ENCODE results near the gene TRAF2.

TRAF2 gene

DNA sequence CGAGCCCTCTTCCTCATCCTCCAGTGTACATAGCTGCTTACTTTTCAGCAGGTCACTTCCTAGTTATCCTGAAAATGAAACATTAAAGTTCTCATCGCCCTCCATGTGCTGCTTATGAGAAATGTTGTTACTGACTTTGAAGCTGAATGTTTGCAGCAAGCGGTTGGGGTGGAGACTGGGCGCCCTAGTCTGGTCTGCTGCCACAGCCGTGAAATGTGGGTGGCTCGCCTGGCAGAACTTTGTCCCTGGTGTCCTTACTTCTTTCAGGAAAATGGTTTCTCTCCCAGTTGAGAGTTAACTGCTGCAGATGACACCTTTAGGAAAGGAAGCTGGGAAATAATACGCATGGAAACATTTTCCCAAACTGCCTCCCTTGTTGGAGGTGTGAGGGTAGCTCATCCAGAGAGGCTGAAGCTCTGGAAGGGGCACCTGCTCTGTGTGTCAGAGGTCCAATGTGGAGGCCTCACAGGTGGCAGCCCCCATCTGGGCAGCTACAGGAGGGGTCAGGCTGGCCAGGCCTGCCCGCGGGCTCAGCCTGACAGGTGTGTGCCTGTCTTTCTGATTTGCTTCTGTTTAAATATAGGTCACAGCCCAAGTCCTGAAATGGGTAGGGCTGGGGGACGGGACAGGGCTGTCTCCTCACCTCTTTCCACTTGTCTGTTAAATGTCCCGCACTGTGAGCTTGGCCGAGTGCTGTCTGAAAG, 24.0 kb downstream of the TRAF2 start:
- DNase-seq (ENCODE audit: low read depth in 2 of 2, low spot score in 1 of 2), result no peak

DNA sequence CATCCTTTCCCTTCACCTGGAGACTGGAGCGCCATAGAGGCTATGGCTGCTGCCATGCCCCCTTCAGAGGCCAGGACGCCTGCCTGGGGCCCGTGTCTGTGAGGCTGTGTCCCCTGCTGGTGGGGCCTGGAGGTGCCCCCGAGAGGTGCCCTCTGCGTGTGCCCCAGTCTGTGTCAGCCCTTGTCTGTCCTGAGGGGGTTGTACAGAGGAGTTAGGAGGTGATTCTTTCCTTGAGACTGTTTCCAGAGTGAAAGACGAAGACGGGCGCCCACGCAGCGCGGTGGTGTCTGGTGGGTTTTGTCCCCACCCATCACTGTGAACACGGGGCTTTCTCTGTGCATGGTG, 24.6 kb downstream of the TRAF2 start:
- no peak for DNase-seq (ENCODE audit: low read depth in 2 of 2, low spot score in 1 of 2)

DNA sequence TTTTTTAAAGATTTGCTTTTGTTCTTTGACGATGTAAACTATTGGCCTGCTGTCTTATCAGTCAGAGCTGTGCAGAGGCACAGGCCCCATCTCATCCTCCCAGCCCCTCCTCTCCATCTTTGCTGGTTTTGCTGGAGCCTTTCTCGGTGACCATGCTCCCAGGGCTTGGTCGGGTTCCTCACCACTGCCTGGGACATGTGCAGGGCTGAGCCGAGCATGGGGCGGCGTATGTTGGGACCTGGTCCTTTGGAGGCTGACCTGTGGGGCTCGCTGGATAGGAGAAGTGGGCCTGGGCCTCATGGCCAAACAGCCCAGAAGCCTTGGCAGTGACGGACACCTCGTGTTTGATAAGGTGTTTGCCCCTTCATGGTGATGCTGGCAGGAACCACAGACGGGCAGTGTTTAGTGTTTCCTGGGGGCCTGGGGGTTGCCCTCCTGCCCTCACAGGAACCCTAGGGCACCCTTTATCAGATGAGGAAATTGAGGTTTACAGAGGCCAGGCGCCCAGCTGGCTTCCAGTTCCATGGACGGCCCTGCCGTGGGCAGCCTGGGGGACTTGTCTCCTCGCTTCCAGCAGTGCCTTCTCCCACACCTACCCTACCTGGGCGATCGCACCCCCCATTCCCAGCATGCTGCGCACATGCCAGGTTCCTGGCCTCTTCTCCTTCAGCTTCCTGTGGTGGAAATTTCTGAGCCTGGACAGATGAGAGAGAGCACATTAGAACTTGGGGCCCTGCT, 27.6 kb downstream of the TRAF2 start:
- DNase-seq (ENCODE audit: low read depth in 2 of 2, low spot score in 1 of 2), result no peak

DNA sequence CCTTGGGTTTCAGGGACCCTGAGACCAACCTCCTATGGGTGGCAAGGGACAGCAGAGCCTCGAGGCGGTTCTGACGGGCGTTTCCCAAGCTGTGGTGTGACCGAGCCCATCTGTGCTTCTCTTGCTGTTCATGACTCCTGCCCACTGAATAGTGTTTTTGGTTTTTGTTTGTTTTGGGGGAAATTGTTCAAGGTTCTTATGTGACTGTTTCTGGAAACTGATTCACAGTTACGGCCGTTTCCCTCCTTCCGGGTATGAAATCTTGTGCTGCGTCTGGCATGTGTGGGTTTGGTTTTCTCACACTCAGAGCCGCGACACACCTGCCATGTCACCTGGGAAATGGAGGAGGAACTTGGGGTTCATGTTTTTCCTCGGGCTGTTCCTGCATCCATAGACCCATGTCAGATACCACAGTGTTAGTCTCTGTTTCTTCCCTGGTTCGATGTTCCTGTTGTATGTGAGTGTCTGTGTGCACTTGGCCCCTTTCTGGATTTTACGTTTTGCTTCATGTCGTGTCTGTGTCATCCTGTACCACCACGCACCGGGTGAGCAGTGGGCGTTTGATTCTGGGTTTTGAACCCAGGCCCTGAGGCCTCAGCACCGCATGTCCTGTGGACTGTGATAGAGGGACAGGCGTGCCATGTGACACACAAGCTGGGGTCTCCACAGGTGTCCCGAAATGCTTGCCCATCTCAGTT, 29.5 kb downstream of the TRAF2 start:
- no peak for DNase-seq (ENCODE audit: low read depth in 2 of 2, low spot score in 1 of 2)

DNA sequence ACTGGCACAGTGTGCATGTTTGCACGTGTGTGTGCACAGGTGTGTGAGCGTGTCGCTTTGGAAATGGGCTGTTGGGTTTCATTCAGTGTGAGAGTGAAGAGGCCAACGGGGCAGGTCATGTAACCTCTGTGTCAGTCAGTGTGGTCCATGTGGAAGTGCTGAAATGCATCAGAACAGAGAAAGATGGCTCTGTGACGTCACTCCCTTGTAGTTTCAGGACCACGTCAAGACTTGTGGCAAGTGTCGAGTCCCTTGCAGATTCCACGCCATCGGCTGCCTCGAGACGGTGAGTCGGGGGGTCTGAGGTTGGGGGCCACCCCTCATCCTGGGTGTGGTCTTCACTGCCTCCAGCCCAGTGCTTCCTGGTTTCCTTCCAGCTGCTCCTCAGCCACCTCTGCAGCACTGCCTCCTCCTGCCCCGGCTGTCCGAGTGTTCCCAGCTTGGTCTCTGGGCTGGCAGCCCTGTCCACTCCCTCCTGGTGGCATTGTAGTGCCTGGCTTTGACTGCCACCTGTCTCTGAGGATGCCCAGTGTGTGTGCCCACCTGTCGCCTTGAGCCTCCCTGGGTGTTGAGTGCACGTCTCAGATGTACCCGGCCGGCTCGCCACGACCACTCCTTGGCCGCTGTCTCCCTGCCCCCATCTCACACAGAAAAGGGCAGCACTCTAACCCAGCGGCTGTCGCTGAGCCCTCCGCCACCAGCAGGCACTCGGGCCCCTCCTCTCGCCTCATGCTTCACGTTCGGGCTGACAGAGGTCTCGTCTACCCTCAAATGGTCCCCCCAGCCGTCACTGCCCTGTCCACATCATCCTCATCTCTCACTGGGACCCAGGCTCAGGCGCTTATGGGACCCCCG, 30.2 kb downstream of the TRAF2 start:
- no peak for DNase-seq (ENCODE audit: low read depth in 2 of 2, low spot score in 1 of 2)

DNA sequence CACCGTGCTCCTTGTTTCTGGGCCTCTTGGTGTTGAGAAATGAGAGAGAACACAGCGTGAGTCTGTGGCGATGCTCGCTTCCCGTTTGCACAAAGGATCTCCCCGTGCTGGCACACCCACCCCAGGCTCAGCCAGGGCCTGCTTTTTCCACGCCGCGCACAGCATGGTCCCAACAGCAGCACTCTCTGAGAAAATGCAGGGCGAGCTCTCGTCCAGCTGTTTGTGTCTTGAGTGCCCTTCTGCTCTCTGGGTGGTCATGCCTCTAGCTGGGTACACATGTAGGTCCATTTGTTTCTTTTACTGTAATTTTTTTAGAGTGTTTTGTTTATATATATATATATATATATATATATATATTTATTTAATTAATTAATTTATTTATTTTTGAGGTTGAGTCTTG, 31.6 kb downstream of the TRAF2 start:
- no peak for DNase-seq (ENCODE audit: low read depth in 2 of 2, low spot score in 1 of 2)

DNA sequence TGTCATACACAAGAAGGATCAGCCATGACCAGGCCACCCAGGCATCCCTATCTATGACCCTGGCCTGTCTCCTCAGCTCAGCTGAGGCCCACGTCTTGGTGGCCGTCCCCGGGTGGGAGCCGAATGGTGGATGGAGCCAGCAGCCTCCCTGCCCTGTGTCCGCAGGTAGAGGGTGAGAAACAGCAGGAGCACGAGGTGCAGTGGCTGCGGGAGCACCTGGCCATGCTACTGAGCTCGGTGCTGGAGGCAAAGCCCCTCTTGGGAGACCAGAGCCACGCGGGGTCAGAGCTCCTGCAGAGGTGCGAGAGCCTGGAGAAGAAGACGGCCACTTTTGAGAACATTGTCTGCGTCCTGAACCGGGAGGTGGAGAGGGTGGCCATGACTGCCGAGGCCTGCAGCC, 33.8 kb downstream of the TRAF2 start:
- DNase-seq (ENCODE audit: low read depth in 2 of 2, low spot score in 1 of 2), result no peak

DNA sequence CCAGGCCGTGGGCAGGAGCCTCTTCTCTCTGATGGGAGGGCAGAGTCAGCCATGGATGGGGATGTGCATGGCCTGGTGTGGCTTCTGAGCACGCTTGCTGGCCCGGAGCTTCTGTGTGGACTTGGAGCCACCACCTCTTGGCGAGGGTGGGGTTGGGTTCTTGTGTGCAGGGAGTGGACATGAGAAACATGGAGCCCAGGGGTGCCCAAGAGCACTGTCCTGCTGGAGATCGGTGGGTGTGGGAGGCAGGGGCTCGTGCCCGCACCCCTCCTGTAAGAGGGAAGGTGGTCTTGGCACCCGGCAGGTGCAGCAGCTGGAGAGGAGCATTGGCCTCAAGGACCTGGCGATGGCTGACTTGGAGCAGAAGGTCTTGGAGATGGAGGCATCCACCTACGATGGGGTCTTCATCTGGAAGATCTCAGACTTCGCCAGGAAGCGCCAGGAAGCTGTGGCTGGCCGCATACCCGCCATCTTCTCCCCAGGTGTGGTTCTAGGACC, 34.5 kb downstream of the TRAF2 start:
- no peak for DNase-seq (ENCODE audit: low read depth in 2 of 2, low spot score in 1 of 2)

DNA sequence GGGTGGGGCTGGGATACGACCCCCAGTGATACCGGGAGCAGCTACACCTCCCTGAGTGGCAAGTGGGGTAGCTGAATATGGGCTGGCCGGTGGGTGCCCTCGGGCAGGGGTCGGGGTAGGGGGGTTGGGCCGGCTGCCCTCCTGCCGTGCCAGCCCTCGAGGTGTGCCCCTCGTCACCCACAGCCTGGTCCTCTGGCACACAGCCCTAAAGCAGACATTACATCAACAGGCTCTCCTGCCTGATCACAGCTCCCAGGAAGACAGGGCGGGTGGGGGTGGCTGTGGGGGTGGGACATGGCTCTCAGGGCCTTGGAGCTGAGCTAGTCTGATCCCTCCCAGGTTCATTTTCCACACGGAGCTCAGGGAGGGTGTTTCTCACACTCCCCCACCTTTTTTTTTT, 35.0 kb downstream of the TRAF2 start:
- no peak for DNase-seq (ENCODE audit: low read depth in 2 of 2, low spot score in 1 of 2)

DNA sequence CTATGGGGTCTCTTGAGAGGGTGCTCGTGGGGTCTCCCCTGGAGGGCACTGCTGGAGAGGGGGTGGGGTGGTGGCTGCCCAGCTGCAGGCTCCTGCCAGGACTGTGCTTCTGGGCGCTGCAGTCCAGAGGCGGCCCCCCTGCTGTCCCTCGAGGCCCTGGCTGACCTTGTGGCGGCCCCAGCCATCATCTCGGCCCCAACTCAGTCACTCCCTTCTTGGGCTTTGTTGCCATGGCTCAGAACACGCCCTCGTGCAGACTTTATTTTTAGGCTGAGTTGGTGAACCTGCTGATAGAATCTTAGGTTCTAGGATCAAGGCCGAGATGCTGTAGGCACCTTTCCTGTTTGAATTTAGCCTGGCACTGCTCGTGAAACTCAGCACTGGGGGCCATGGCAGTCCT, 35.4 kb downstream of the TRAF2 start:
- DNase-seq (ENCODE audit: low read depth in 2 of 2, low spot score in 1 of 2), result no peak

DNA sequence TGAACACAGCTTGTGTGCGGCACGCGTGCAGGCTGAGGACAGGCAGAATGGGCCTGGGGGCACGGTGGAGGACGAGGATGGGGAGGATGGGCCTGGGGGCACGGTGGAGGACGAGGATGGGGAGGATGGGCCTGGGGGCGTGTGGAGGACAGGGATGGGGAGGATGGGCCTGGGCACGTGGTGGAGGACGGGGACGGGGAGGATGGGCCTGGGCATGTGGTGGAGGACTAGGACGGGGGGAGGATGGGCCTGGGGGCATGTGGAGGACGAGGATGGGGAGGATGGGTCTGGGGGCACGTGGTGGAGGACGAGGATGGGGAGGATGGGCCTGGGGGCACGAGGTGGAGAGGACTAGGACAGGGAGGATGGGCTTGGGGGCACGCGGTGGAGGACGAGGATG, 36.2 kb downstream of the TRAF2 start:
- DNase-seq (ENCODE audit: low read depth in 2 of 2, low spot score in 1 of 2), result no peak

DNA sequence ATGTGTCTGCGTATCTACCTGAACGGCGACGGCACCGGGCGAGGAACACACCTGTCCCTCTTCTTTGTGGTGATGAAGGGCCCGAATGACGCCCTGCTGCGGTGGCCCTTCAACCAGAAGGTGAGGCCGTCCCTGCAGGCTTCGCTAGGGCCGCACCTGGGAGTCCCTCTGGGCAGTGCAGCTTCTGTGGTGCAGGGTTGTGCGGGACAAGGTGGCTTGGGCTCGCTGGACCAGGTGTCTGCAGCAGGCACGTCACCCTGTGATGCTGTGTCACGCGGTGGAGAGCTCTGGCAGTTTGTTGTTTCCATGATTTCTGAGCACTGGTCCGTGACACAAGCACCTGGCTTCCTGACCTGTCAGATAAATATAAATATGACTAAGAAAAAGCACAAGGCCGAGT, 37.6 kb downstream of the TRAF2 start:
- no peak for DNase-seq (ENCODE audit: low read depth in 2 of 2, low spot score in 1 of 2)

DNA sequence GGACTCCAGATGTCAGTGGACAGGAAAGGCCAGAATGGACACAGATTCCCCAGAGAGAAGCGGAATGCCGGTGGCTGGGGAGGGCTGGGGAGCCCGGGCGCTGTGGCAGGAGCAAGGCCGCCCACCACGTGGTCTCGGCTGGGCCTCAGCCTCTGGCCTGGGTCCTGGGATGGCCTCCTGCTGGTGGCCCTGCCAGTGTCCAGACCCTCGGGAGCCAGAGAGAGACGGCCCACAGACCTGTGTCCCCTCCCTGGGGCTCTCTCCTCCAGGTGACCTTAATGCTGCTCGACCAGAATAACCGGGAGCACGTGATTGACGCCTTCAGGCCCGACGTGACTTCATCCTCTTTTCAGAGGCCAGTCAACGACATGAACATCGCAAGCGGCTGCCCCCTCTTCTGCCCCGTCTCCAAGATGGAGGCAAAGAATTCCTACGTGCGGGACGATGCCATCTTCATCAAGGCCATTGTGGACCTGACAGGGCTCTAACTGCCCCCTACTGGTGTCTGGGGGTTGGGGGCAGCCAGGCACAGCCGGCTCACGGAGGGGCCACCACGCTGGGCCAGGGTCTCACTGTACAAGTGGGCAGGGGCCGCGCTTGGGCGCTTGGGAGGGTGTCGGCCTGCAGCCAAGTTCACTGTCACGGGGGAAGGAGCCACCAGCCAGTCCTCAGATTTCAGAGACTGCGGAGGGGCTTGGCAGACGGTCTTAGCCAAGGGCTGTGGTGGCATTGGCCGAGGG, 39.3 kb downstream of the TRAF2 start:
- DNase-seq (ENCODE audit: low read depth in 2 of 2, low spot score in 1 of 2), result no peak

DNA sequence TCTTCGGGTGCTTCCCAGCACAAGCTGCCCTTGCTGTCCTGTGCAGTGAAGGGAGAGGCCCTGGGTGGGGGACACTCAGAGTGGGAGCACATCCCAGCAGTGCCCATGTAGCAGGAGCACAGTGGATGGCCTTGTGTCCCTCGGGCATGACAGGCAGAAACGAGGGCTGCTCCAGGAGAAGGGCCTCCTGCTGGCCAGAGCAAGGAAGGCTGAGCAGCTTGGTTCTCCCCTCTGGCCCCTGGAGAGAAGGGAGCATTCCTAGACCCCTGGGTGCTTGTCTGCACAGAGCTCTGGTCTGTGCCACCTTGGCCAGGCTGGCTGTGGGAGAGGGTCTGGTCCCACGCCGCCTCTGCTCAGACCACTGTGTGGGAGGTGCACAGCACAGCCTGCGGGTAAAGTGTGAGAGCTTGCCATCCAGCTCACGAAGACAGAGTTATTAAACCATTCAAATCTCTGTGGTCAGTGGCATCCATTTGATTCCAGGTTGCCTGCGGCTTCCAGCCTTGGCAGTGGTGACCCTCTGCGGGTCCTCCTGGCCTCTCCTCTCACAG, 39.9 kb downstream of the TRAF2 start:
- no peak for DNase-seq (ENCODE audit: low read depth in 2 of 2, low spot score in 1 of 2)

DNA sequence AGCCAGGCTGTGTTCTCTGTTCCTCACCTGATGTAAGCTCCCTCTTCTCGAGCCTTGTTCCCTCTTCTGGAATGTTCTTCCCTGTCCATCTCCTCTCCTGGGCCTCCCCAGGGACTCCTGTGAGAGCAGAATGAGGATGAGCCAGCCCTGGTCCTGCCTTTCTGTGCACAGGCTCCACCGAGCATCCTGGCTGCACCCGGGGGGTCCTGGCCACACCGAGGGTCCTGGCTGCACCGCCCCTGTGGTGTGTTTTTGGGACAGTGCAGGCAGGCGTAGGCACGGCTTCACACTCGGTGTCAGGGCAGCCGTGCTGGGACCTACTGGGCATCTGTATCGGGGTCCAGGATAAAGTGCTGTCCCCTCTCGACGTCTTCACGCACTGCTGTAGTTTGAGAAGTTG, 40.4 kb downstream of the TRAF2 start:
- no peak for DNase-seq (ENCODE audit: low read depth in 2 of 2, low spot score in 1 of 2)

DNA sequence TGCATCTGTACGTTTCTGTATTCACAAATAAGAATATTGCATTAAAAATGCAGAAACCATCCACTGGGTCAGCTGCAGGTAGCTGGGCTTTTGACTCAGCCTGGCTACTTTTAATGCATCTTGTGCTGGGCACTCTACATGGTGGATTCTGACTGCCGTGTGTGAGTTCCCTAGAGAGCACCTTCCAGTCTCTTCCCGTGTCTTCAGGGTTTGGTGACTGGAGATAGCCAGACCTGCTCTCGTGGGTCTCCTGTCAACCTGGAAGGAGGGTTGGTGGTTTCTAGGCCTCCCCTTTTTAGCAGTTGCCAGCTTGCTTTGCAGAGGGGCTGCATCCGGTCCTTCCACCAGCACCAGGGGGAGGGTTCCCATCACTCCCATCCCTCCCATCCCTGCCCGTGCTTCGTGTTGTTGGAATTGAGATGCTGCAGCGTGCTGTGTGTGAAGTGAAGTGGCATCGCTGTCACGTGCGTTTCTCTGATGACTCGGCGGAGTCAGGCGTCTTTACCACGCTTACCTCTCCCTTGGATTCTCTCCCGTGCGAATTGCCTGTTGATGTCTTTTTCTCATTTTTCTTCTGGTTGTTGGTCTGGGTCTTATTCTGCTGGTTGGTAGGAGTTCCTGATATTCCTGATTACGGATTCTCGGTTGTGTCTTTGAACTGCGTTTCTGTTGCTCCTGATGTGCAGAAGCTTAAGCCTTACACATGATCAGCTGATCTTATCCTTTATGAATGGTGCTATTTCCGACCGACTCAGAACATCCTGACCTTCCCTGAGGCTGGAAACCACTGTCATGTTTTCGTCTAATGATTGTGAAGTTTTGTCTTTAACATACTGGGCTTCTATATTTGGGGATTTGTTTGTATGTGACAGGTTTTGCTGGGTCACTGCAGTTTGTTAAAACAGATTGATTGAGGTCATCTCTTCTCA, 41.3 kb downstream of the TRAF2 start:
- DNase-seq (ENCODE audit: low read depth in 2 of 2, low spot score in 1 of 2), result no peak

DNA sequence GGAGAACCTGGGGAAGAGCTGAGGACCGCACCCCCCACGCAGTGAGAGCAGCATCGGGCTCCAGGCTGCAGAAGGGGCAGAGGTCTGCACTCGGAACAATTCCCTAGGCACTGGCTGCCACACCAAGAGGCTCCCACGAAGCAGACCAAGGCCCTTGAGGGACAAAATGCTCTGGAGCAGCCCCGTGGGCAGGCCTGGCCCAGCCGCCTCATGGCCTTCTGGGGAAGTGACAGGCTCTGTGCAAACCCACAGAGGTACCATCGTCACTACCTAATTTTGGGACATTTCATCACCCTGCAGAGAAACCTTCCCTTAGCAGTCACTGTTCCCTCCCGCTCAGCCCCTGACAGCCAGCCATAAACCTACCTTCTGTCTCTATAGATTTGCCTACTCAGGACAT, 42.3 kb downstream of the TRAF2 start:
- DNase-seq (ENCODE audit: low read depth in 2 of 2, low spot score in 1 of 2), result no peak

DNA sequence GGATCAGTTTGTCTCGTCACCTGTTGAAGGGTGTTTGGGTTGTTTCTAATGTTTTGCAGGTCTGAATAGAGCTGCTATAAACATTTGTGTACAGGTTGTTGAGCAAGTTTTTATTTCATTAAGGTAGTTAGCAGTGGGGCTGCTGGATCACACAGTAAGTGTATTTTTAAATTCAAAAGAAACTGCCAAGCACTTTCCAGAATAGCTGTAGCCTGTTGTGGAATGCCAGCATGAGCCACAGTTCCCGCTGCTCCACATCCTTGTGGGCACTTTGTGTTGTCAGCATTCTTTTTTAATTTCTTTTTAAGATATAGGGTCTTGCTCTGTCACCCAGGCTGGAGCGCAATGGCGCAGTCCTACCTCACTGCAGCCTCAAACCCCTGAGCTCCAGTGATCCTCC, 43.7 kb downstream of the TRAF2 start:
- no peak for DNase-seq (ENCODE audit: low read depth in 2 of 2, low spot score in 1 of 2)

DNA sequence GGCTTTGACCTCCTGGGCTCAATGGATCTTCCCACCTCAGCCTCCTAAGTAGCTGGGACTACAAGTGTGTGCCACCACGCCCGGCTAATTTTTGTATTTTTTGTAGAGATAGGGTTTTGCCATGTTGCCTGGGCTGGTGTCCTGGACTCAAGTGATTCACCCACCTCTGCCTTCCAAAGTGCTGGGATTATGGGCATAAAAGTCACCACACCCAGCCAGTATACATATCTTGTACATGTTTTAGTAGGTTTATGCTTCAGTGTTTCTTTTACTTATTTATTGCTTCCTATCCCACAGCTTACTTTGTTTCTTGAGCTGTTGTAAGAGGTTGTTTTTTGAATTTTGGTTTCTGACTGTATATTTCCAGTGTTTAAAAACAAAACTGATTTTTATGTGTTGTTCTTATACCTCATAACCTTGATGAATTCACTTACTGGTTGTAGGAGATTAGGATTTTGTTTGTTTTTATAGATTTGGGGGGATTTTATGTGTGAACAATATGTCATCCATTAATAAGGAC, 45.4 kb downstream of the TRAF2 start:
- no peak for DNase-seq (ENCODE audit: low read depth in 2 of 2, low spot score in 1 of 2)
